ENCODE data around the gene SENP1.

SENP1 gene

GRCh38 chr12:48084841-48085460, 20.9 kb downstream of the SENP1 start:
- H3K23ac ChIP-seq (ENCODE audit: low read length in 2 of 2): no peak overlapping the region
- no peak overlapping the region for H3K4me3 ChIP-seq (ENCODE audit: insufficient read depth in 1 of 2, low read depth in 1 of 2, low read length in 2 of 2)
- H2AK5ac ChIP-seq (ENCODE audit: low read length, severe bottlenecking): no peak overlapping the region
- no peak for DNase-seq
- H3K9me3 ChIP-seq (ENCODE audit: control insufficient read depth, low read length): no peaks in the 10 kb centered on the region
- H4K8ac ChIP-seq (ENCODE audit: low read length): no peak overlapping the region
- no peak overlapping the region for H4K91ac ChIP-seq (ENCODE audit: low read length)
- no peak overlapping the region for H3K14ac ChIP-seq (ENCODE audit: low read length in 2 of 2)
- no peak overlapping the region for H2BK120ac ChIP-seq (ENCODE audit: low read depth, low read length)
- no peaks in the 10 kb centered on the region for H3K27me3 ChIP-seq (ENCODE audit: control insufficient read depth in 1 of 2, insufficient read depth in 1 of 2, low read length in 2 of 2)
- H3K36me3 ChIP-seq (ENCODE audit: control insufficient read depth in 1 of 2, insufficient read depth in 2 of 2, low read depth in 1 of 2, low read length in 2 of 2): peaks cover 17 to 75% of the 10 kb centered on the region in 2 experiments
- peaks cover 2% of the 10 kb centered on the region for H3K79me1 ChIP-seq (replicated peaks; ENCODE audit: low read length, poor library complexity, severe bottlenecking)
- no peak overlapping the region for H3K4ac ChIP-seq (ENCODE audit: low read depth in 1 of 2, low read length in 2 of 2)
- H2BK12ac ChIP-seq (ENCODE audit: low read length in 2 of 2): no peak overlapping the region
- H3K4me2 ChIP-seq (ENCODE audit: low read length, poor library complexity, severe bottlenecking): no peak overlapping the region
- H3K18ac ChIP-seq (ENCODE audit: low read depth in 1 of 2, low read length in 2 of 2): no peak overlapping the region
- no peak overlapping the region for H2AFZ ChIP-seq (ENCODE audit: low read depth, low read length)
- H3K4me1 ChIP-seq (ENCODE audit: control insufficient read depth, insufficient read depth, low read depth, low read length): no peaks in the 10 kb centered on the region
- H2BK15ac ChIP-seq (ENCODE audit: low read depth, poor library complexity, severe bottlenecking): no peak overlapping the region
- WGBS: 94% methylated on average over 12 of the region's 12 CpGs
- H3K9ac ChIP-seq (ENCODE audit: low read length): no peak overlapping the region
- H2BK5ac ChIP-seq (ENCODE audit: low read depth, low read length, poor library complexity, severe bottlenecking): no peak overlapping the region
- H3K27ac ChIP-seq (ENCODE audit: low read length, poor library complexity, severe bottlenecking): no peak overlapping the region

- WGBS: no CpG with 5 or more reads among the region's 1 CpG
These were observed 21.8 kb downstream of the SENP1 start for GRCh38 chr12:48084066-48084465.

GRCh38 chr12:48080821-48081220, 25.1 kb downstream of the SENP1 start:
- no peaks in the 10 kb centered on the region for H3K4me1 ChIP-seq (ENCODE audit: control insufficient read depth, insufficient read depth, low read depth, low read length)
- H3K27me3 ChIP-seq (ENCODE audit: control insufficient read depth in 1 of 2, insufficient read depth in 1 of 2, low read length in 2 of 2): no peaks in the 10 kb centered on the region
- no peak overlapping the region for H2BK15ac ChIP-seq (ENCODE audit: low read depth, poor library complexity, severe bottlenecking)
- peaks cover 2% of the 10 kb centered on the region for H3K79me1 ChIP-seq (replicated peaks; ENCODE audit: low read length, poor library complexity, severe bottlenecking)
- no peak overlapping the region for H4K8ac ChIP-seq (ENCODE audit: low read length)
- H2BK5ac ChIP-seq (ENCODE audit: low read depth, low read length, poor library complexity, severe bottlenecking): no peak overlapping the region
- no peak overlapping the region for H4K91ac ChIP-seq (ENCODE audit: low read length)
- no peak overlapping the region for H3K4me2 ChIP-seq (ENCODE audit: low read length, poor library complexity, severe bottlenecking)
- no peak overlapping the region for H3K4ac ChIP-seq (ENCODE audit: low read depth in 1 of 2, low read length in 2 of 2)
- peaks cover 15 to 44% of the 10 kb centered on the region in 2 experiments for H3K36me3 ChIP-seq (ENCODE audit: control insufficient read depth in 1 of 2, insufficient read depth in 2 of 2, low read depth in 1 of 2, low read length in 2 of 2)
- DNase-seq: no peak
- H2BK120ac ChIP-seq (ENCODE audit: low read depth, low read length): no peak overlapping the region
- H3K4me3 ChIP-seq (ENCODE audit: insufficient read depth in 1 of 2, low read depth in 1 of 2, low read length in 2 of 2): no peak overlapping the region
- no peak overlapping the region for H3K9ac ChIP-seq (ENCODE audit: low read length)
- no peak overlapping the region for H3K27ac ChIP-seq (ENCODE audit: low read length, poor library complexity, severe bottlenecking)
- no peaks in the 10 kb centered on the region for H3K9me3 ChIP-seq (ENCODE audit: control insufficient read depth, low read length)
- H2AK5ac ChIP-seq (ENCODE audit: low read length, severe bottlenecking): no peak overlapping the region
- H3K18ac ChIP-seq (ENCODE audit: low read depth in 1 of 2, low read length in 2 of 2): no peak overlapping the region
- WGBS: 100% methylated on average over 2 of the region's 3 CpGs
- H3K23ac ChIP-seq (ENCODE audit: low read length in 2 of 2): no peak overlapping the region
- no peak overlapping the region for H2AFZ ChIP-seq (ENCODE audit: low read depth, low read length)
- H2BK12ac ChIP-seq (ENCODE audit: low read length in 2 of 2): no peak overlapping the region
- no peak overlapping the region for H3K14ac ChIP-seq (ENCODE audit: low read length in 2 of 2)

More at GRCh38 chr12:48084066-48084465, 21.8 kb downstream of the SENP1 start:
- no peak overlapping the region for H4K91ac ChIP-seq (ENCODE audit: low read length)
- no peak overlapping the region for H3K23ac ChIP-seq (ENCODE audit: low read length in 2 of 2)
- H2AFZ ChIP-seq (ENCODE audit: low read depth, low read length): no peak overlapping the region
- peaks cover 17 to 74% of the 10 kb centered on the region in 2 experiments for H3K36me3 ChIP-seq (ENCODE audit: control insufficient read depth in 1 of 2, insufficient read depth in 2 of 2, low read depth in 1 of 2, low read length in 2 of 2)
- no peak overlapping the region for H4K8ac ChIP-seq (ENCODE audit: low read length)
- H2BK12ac ChIP-seq (ENCODE audit: low read length in 2 of 2): no peak overlapping the region
- H3K4me1 ChIP-seq (ENCODE audit: control insufficient read depth, insufficient read depth, low read depth, low read length): no peaks in the 10 kb centered on the region
- H2BK15ac ChIP-seq (ENCODE audit: low read depth, poor library complexity, severe bottlenecking): no peak overlapping the region
- H3K27me3 ChIP-seq (ENCODE audit: control insufficient read depth in 1 of 2, insufficient read depth in 1 of 2, low read length in 2 of 2): no peaks in the 10 kb centered on the region
- peaks cover 2% of the 10 kb centered on the region for H3K79me1 ChIP-seq (replicated peaks; ENCODE audit: low read length, poor library complexity, severe bottlenecking)
- H2BK5ac ChIP-seq (ENCODE audit: low read depth, low read length, poor library complexity, severe bottlenecking): no peak overlapping the region
- no peak overlapping the region for H2AK5ac ChIP-seq (ENCODE audit: low read length, severe bottlenecking)
- H3K9ac ChIP-seq (ENCODE audit: low read length): no peak overlapping the region
- H3K27ac ChIP-seq (ENCODE audit: low read length, poor library complexity, severe bottlenecking): no peak overlapping the region
- no peak overlapping the region for H2BK120ac ChIP-seq (ENCODE audit: low read depth, low read length)
- no peaks in the 10 kb centered on the region for H3K9me3 ChIP-seq (ENCODE audit: control insufficient read depth, low read length)
- no peak overlapping the region for H3K4ac ChIP-seq (ENCODE audit: low read depth in 1 of 2, low read length in 2 of 2)
- no peak overlapping the region for H3K4me2 ChIP-seq (ENCODE audit: low read length, poor library complexity, severe bottlenecking)
- no peak overlapping the region for H3K14ac ChIP-seq (ENCODE audit: low read length in 2 of 2)
- peak; percentile 25 for DNase-seq
- no peak overlapping the region for H3K4me3 ChIP-seq (ENCODE audit: insufficient read depth in 1 of 2, low read depth in 1 of 2, low read length in 2 of 2)
- H3K18ac ChIP-seq (ENCODE audit: low read depth in 1 of 2, low read length in 2 of 2): no peak overlapping the region

GRCh38 chr12:48080285-48080684, 25.6 kb downstream of the SENP1 start:
- Histone ChIP-seq H2AK5ac (ENCODE audit: low read length, severe bottlenecking) (no peak overlapping the region), H3K27me3 (ENCODE audit: control insufficient read depth in 1 of 2, insufficient read depth in 1 of 2, low read length in 2 of 2) (no peaks in the 10 kb centered on the region), H2BK120ac (ENCODE audit: low read depth, low read length) (no peak overlapping the region), H2AFZ (ENCODE audit: low read depth, low read length) (no peak overlapping the region), H2BK15ac (ENCODE audit: low read depth, poor library complexity, severe bottlenecking) (no peak overlapping the region), H3K9me3 (ENCODE audit: control insufficient read depth, low read length) (no peaks in the 10 kb centered on the region), H4K91ac (ENCODE audit: low read length) (no peak overlapping the region), H3K9ac (ENCODE audit: low read length) (no peak overlapping the region), H3K14ac (ENCODE audit: low read length in 2 of 2) (no peak overlapping the region), H4K8ac (ENCODE audit: low read length) (no peak overlapping the region), H2BK5ac (ENCODE audit: low read depth, low read length, poor library complexity, severe bottlenecking) (no peak overlapping the region), H3K36me3 (ENCODE audit: control insufficient read depth in 1 of 2, insufficient read depth in 2 of 2, low read depth in 1 of 2, low read length in 2 of 2) (peaks cover 13 to 39% of the 10 kb centered on the region in 2 experiments), H3K4ac (ENCODE audit: low read depth in 1 of 2, low read length in 2 of 2) (no peak overlapping the region), H3K27ac (ENCODE audit: low read length, poor library complexity, severe bottlenecking) (no peak overlapping the region), H3K79me1 (replicated peaks; ENCODE audit: low read length, poor library complexity, severe bottlenecking) (peaks cover 2% of the 10 kb centered on the region), H3K23ac (ENCODE audit: low read length in 2 of 2) (no peak overlapping the region), H3K4me3 (ENCODE audit: insufficient read depth in 1 of 2, low read depth in 1 of 2, low read length in 2 of 2) (no peak overlapping the region), H2BK12ac (ENCODE audit: low read length in 2 of 2) (no peak overlapping the region), H3K4me1 (ENCODE audit: control insufficient read depth, insufficient read depth, low read depth, low read length) (no peaks in the 10 kb centered on the region), H3K4me2 (ENCODE audit: low read length, poor library complexity, severe bottlenecking) (no peak overlapping the region), H3K18ac (ENCODE audit: low read depth in 1 of 2, low read length in 2 of 2) (no peak overlapping the region)
- 100% methylated on average over 2 of the region's 5 CpGs for WGBS
- no peak for DNase-seq

All from mesenchymal stem cell (in vitro differentiated cells and primary cell).